Endodermal cell (in vitro differentiated cells): ENCODE data around the gene PDX1. TPM values are rescaled to one million over a fixed set of nuclear protein-coding genes. Genes with fewer than 3 reads are reported as not detected.
"Not testable (repeated sequence)": the region's sequence is repeated elsewhere in the genome, so short reads cannot be mapped to it uniquely, and the experiment has no call there.

Experiments used
- DNase-seq: peaks from one replicate; pipeline ENCODE4 v3.0.0-alpha.2; 2017
- H3K27ac ChIP-seq: 2 replicates; pipeline ENCODE4 v1.5.1; 2013; ENCODE audit warnings: mild to moderate bottlenecking, low read depth, low read length, moderate library complexity
- H3K27me3 ChIP-seq: 2 replicates; pipeline ENCODE4 v1.6.1; 2013; ENCODE audit warnings: mild to moderate bottlenecking, low read length, moderate library complexity; ENCODE audit not compliant: insufficient read depth, control insufficient read depth, poor library complexity, severe bottlenecking
- H3K36me3 ChIP-seq: 2 replicates; pipeline ENCODE4 v1.7.0; 2013; ENCODE audit warnings: mild to moderate bottlenecking, low read length, moderate library complexity; ENCODE audit not compliant: control insufficient read depth, insufficient read depth
- H3K4me1 ChIP-seq: one replicate; pipeline ENCODE4 v1.7.0; 2013; ENCODE audit warnings: low read length; ENCODE audit not compliant: control insufficient read depth, insufficient read depth
- H3K4me3 ChIP-seq: 2 replicates; pipeline ENCODE4 v1.5.1; 2013; ENCODE audit warnings: mild to moderate bottlenecking, low read length, moderate library complexity
- H3K9ac ChIP-seq: 2 replicates; pipeline ENCODE4 v1.6.1; 2013; ENCODE audit warnings: mild to moderate bottlenecking, low read length, moderate library complexity; ENCODE audit not compliant: poor library complexity, severe bottlenecking; ENCODE audit errors: extremely low read depth
- H3K9me3 ChIP-seq: 2 replicates; pipeline ENCODE4 v1.6.1; 2013; ENCODE audit warnings: mild to moderate bottlenecking, low read length, moderate library complexity; ENCODE audit not compliant: control insufficient read depth
- H3K27ac Mint-ChIP-seq: 2 replicates; pipeline ENCODE4 v1.8.0; 2020; ENCODE audit warnings: mixed read lengths
- H3K27me3 Mint-ChIP-seq: 2 replicates; pipeline ENCODE4 v1.8.0; 2021; ENCODE audit warnings: mild to moderate bottlenecking, mixed read lengths; ENCODE audit not compliant: insufficient read depth
- H3K36me3 Mint-ChIP-seq: 2 replicates; pipeline ENCODE4 v1.8.0; 2020; ENCODE audit warnings: low read depth, mixed read lengths
- H3K4me1 Mint-ChIP-seq: 2 replicates; pipeline ENCODE4 v1.8.0; 2020; ENCODE audit warnings: mixed read lengths
- H3K4me3 Mint-ChIP-seq: 2 replicates; pipeline ENCODE4 v1.8.0; 2020; ENCODE audit warnings: mild to moderate bottlenecking, moderate library complexity, mixed read lengths
- H3K9me3 Mint-ChIP-seq: 2 replicates; pipeline ENCODE4 v1.8.0; 2020; ENCODE audit warnings: mild to moderate bottlenecking, mixed read lengths
- CTCF ChIP-seq: fragments of 200-600 bp; sonication (generic); conservative IDR thresholded peaks from 2 replicates; pipeline ENCODE4 v1.5.0; 2021; ENCODE audit warnings: antibody characterized with exemption, mild to moderate bottlenecking
- WGBS, 2 experiments: methylation state at CpG; one replicate each; pipeline versions ENCODE4 v1.1.5 to v1.1.7; 2013; ENCODE audit warnings: missing lambda C conversion rate in 2 of 2, mixed read lengths in 1 of 2; ENCODE audit not compliant: insufficient coverage in 1 of 2, insufficient read length in 1 of 2; 5-methylcytosine and 5-hydroxymethylcytosine counted together
- total RNA-seq, 2 donors: library from RNA; stranded (reverse); fragmentation: NEBNext Ultra II Directional in 1 of 2; extraction: Animal tissue kit (Norgen Biotek cat#: 25700) in 1 of 2; gene quantifications; 2 replicates in 1 of 2; 3 replicates in 1 of 2; pipeline ENCODE4 v1.2.1, GENCODE V29; 2021

PDX1 gene
- total RNA-seq, 2 donors from 2014 or later, result not detected

GRCh38 chr13:27962982-27963381 is 43.2 kb downstream of the PDX1 start:
- no peaks in the 10 kb centered on the region for H3K36me3 ChIP-seq
- DNase-seq, result peak; percentile 56
- H3K4me1 ChIP-seq, result peaks cover 15% of the 10 kb centered on the region
- no peaks in the 10 kb centered on the region for H3K9me3 ChIP-seq
- no peaks in the 10 kb centered on the region for H3K9me3 Mint-ChIP-seq
- H3K27me3 Mint-ChIP-seq, result peaks cover 99% of the 10 kb centered on the region
- H3K4me3 Mint-ChIP-seq, result no peak overlapping the region
- no peak for TF ChIP-seq CTCF
- H3K4me3 ChIP-seq, result no peak overlapping the region
- H3K9ac ChIP-seq, result no peak overlapping the region
- peaks cover 32% of the 10 kb centered on the region for H3K4me1 Mint-ChIP-seq
- H3K27me3 ChIP-seq, result peaks cover 100% of the 10 kb centered on the region
- 43% methylated on average over 8 of the region's 9 CpGs; no CpG with 5 or more reads in 1 of the 2 experiments for WGBS, 2 experiments
- H3K36me3 Mint-ChIP-seq, result no peaks in the 10 kb centered on the region
- H3K27ac Mint-ChIP-seq, result no peak overlapping the region
- no peak overlapping the region for H3K27ac ChIP-seq

GRCh38 chr13:27963491-27963890 is 43.7 kb downstream of the PDX1 start:
- Mint-ChIP-seq H3K27me3 (peaks cover 99% of the 10 kb centered on the region), H3K27ac (no peak overlapping the region)
- no peak for TF ChIP-seq CTCF

GRCh38 chr13:27964206-27964605 is 44.4 kb downstream of the PDX1 start:
- H3K36me3 Mint-ChIP-seq, H3K27ac Mint-ChIP-seq, DNase-seq, H3K36me3 ChIP-seq, H3K4me3 Mint-ChIP-seq, H3K9me3 ChIP-seq, H3K27ac ChIP-seq, H3K4me3 ChIP-seq, H3K9ac ChIP-seq, H3K9me3 Mint-ChIP-seq: not testable (repeated sequence)
- peaks cover 99% of the 10 kb centered on the region for H3K27me3 Mint-ChIP-seq
- H3K4me1 ChIP-seq, result peaks cover 15% of the 10 kb centered on the region
- peaks cover 100% of the 10 kb centered on the region for H3K27me3 ChIP-seq
- 59 to 62% methylated on average over 13 of the region's 13 CpGs for WGBS, 2 experiments
- H3K4me1 Mint-ChIP-seq, result peaks cover 33% of the 10 kb centered on the region

More at GRCh38 chr13:27963491-27963890, 43.7 kb downstream of the PDX1 start:
- DNase-seq, result no peak
- 50 to 56% methylated on average over 1 to 3 of the region's 3 CpGs for WGBS, 2 experiments
- Histone ChIP-seq H3K4me1 (peaks cover 15% of the 10 kb centered on the region), H3K4me3 (no peak overlapping the region), H3K9ac (no peak overlapping the region), H3K9me3 (no peaks in the 10 kb centered on the region), H3K36me3 (no peaks in the 10 kb centered on the region), H3K27ac (no peak overlapping the region), H3K27me3 (peaks cover 100% of the 10 kb centered on the region)
- H3K4me3 Mint-ChIP-seq, result no peak overlapping the region
- H3K36me3 Mint-ChIP-seq, result no peaks in the 10 kb centered on the region
- H3K4me1 Mint-ChIP-seq, result peaks cover 33% of the 10 kb centered on the region
- H3K9me3 Mint-ChIP-seq, result no peaks in the 10 kb centered on the region
